Vagina (tissue), 2 donors: ENCODE measurements around the gene PACRG.

Source experiments
- POLR2A ChIP-seq, 2 donors: fragments of 450-650 bp; IDR thresholded peaks; one replicate each; pipeline ENCODE4 v1.6.1; 2017; ENCODE audit warnings: antibody characterized with exemption in 2 of 2, mild to moderate bottlenecking in 2 of 2, moderate library complexity in 2 of 2
- POLR2AphosphoS5 ChIP-seq, 2 donors: sonication (generic); formaldehyde crosslinking; IDR thresholded peaks; one replicate each; pipeline ENCODE4 v1.9.0; 2017; ENCODE audit warnings: antibody characterized with exemption in 2 of 2, mild to moderate bottlenecking in 2 of 2, low read depth in 1 of 2; ENCODE audit not compliant: insufficient read depth in 1 of 2

- TF ChIP-seq POLR2AphosphoS5 (IDR thresholded peaks at IDR 0.05; ENCODE audit: insufficient read depth in 1 of 2, low read depth in 1 of 2) (no peak), POLR2A (IDR thresholded peaks at IDR 0.05) (no peak)
Measured at GRCh38 chr6:163323705-163324104, 595.9 kb downstream of the PACRG start.
